KMS-11 (cell line): Measurements from ENCODE around the gene ICAM5.
A peak's percentile ranks its signal among the peaks of the same experiment; 100 is the strongest.

Experiments used
- H2AFZ ChIP-seq: fragments of 200-600 bp; sonication (generic); 2 replicates; pipeline ENCODE4 v1.6.1; 2016; ENCODE audit warnings: antibody characterized with exemption, mixed run types, low read depth
- H3K27ac ChIP-seq: fragments of 200-600 bp; sonication (generic); 2 replicates; pipeline ENCODE4 v1.6.1; 2016; ENCODE audit warnings: mild to moderate bottlenecking, mixed run types
- H3K27me3 ChIP-seq: fragments of 200-600 bp; sonication (generic); 2 replicates; pipeline ENCODE4 v1.6.1; 2017; ENCODE audit warnings: mild to moderate bottlenecking, low read depth, mixed run types, moderate library complexity; ENCODE audit not compliant: insufficient read depth
- H3K36me3 ChIP-seq: fragments of 200-600 bp; sonication (generic); 2 replicates; pipeline ENCODE4 v1.6.1; 2017; ENCODE audit warnings: mild to moderate bottlenecking, mixed run types; ENCODE audit not compliant: insufficient read depth
- H3K4me1 ChIP-seq: fragments of 200-600 bp; sonication (generic); 2 replicates; pipeline ENCODE4 v1.6.1; 2016; ENCODE audit warnings: mild to moderate bottlenecking, low read depth, mixed run types; ENCODE audit not compliant: poor library complexity, severe bottlenecking
- H3K4me2 ChIP-seq: fragments of 200-600 bp; sonication (generic); 2 replicates; pipeline ENCODE4 v1.7.0; 2016; ENCODE audit warnings: mild to moderate bottlenecking, mixed run types
- H3K4me3 ChIP-seq: fragments of 200-600 bp; sonication (generic); IDR thresholded peaks from 2 replicates; pipeline ENCODE4 v1.6.1; 2017; ENCODE audit warnings: low read depth, low read length, mixed read lengths; ENCODE audit not compliant: insufficient read depth
- H3K79me2 ChIP-seq: fragments of 200-600 bp; sonication (generic); 2 replicates; pipeline ENCODE4 v1.6.1; 2016; ENCODE audit warnings: low read depth, mixed run types; ENCODE audit not compliant: insufficient read depth
- H3K9ac ChIP-seq: fragments of 200-600 bp; sonication (generic); 2 replicates; pipeline ENCODE4 v1.6.1; 2016; ENCODE audit warnings: mild to moderate bottlenecking, mixed run types
- H4K20me1 ChIP-seq: fragments of 200-600 bp; sonication (generic); 2 replicates; pipeline ENCODE4 v1.6.1; 2016; ENCODE audit warnings: mild to moderate bottlenecking, mixed run types; ENCODE audit not compliant: insufficient read depth
- TF ChIP-seq, protein P1 (sequence below): fragments of 200-600 bp; sonication (generic); conservative IDR thresholded peaks from 2 replicates; pipeline ENCODE4 v1.6.1; 2017; ENCODE audit warnings: low read depth, mild to moderate bottlenecking, antibody characterized with exemption, low read length, moderate library complexity, mixed read lengths

Gene ICAM5

DNA sequence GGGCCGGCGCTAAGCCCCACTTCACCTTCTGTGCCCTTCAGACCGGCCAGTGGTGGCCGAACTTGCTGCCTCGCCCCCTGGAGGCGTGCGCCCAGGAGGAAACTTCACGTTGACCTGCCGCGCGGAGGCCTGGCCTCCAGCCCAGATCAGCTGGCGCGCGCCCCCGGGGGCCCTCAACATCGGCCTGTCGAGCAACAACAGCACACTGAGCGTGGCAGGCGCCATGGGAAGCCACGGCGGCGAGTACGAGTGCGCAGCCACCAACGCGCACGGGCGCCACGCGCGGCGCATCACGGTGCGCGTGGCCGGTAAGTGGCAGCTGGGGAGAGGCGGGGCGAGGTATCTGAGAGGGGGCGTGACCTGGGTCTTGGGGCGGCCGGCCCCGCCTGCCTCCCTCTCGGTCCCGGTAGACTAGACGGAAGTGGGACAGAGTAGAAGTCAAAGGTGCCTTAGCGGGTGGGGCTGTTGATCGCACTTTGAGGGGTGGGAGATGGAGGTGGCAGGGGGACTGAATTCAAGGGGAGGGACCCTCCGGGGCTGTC lies 5.6 kb downstream of the ICAM5 start:
- H3K9ac ChIP-seq = no peak overlapping the region
- H3K27ac ChIP-seq = no peak overlapping the region
- peak overlapping the region; percentile 93 for H2AFZ ChIP-seq
- no peaks in the 10 kb centered on the region for H4K20me1 ChIP-seq
- H3K4me1 ChIP-seq = peaks cover 26% of the 10 kb centered on the region
- TF ChIP-seq, protein P1, sequence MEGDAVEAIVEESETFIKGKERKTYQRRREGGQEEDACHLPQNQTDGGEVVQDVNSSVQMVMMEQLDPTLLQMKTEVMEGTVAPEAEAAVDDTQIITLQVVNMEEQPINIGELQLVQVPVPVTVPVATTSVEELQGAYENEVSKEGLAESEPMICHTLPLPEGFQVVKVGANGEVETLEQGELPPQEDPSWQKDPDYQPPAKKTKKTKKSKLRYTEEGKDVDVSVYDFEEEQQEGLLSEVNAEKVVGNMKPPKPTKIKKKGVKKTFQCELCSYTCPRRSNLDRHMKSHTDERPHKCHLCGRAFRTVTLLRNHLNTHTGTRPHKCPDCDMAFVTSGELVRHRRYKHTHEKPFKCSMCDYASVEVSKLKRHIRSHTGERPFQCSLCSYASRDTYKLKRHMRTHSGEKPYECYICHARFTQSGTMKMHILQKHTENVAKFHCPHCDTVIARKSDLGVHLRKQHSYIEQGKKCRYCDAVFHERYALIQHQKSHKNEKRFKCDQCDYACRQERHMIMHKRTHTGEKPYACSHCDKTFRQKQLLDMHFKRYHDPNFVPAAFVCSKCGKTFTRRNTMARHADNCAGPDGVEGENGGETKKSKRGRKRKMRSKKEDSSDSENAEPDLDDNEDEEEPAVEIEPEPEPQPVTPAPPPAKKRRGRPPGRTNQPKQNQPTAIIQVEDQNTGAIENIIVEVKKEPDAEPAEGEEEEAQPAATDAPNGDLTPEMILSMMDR = no peak
- H3K36me3 ChIP-seq = no peaks in the 10 kb centered on the region
- peaks cover 18% of the 10 kb centered on the region for H3K27me3 ChIP-seq
- no peak overlapping the region for H3K4me3 ChIP-seq
- peak overlapping the region; percentile 77 for H3K4me2 ChIP-seq
- H3K79me2 ChIP-seq = no peaks in the 10 kb centered on the region

DNA sequence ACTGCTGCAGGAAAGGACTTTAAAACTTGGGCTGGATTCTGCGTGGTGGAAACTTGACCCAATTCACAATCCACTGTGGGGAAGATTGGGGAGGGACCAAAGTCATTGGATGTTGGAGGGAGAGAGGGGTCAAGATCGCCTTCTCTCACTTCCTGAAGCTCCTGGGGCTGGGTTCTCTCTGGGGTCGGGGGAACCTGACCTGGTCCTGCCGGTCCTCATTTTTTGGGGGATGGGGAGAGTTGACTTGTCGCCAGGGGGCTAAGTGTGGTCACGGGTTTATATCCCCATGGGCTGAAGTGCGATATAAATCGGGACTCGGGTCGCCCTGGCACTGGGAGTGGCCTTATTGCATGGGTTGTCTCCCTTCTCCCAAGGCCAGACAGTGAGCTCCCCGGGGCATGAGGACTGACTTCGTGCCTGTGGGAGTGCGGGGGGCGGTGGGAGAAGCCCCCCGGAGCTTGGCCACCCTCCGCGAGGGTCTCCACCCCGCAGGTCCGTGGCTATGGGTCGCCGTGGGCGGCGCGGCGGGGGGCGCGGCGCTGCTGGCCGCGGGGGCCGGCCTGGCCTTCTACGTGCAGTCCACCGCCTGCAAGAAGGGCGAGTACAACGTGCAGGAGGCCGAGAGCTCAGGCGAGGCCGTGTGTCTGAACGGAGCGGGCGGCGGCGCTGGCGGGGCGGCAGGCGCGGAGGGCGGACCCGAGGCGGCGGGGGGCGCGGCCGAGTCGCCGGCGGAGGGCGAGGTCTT lies 6.3 kb downstream of the ICAM5 start:
- TF ChIP-seq, protein P1 = no peak
- Histone ChIP-seq H3K9ac (no peak overlapping the region), H3K4me3 (no peak overlapping the region), H3K27me3 (peaks cover 12% of the 10 kb centered on the region; the same call in 1 of the 2 replicates), H3K4me2 (peak overlapping the region; percentile 77), H3K36me3 (no peaks in the 10 kb centered on the region), H3K79me2 (no peaks in the 10 kb centered on the region), H3K4me1 (peaks cover 19% of the 10 kb centered on the region), H3K27ac (no peak overlapping the region), H2AFZ (peak overlapping the region; percentile 93), H4K20me1 (no peaks in the 10 kb centered on the region)

DNA sequence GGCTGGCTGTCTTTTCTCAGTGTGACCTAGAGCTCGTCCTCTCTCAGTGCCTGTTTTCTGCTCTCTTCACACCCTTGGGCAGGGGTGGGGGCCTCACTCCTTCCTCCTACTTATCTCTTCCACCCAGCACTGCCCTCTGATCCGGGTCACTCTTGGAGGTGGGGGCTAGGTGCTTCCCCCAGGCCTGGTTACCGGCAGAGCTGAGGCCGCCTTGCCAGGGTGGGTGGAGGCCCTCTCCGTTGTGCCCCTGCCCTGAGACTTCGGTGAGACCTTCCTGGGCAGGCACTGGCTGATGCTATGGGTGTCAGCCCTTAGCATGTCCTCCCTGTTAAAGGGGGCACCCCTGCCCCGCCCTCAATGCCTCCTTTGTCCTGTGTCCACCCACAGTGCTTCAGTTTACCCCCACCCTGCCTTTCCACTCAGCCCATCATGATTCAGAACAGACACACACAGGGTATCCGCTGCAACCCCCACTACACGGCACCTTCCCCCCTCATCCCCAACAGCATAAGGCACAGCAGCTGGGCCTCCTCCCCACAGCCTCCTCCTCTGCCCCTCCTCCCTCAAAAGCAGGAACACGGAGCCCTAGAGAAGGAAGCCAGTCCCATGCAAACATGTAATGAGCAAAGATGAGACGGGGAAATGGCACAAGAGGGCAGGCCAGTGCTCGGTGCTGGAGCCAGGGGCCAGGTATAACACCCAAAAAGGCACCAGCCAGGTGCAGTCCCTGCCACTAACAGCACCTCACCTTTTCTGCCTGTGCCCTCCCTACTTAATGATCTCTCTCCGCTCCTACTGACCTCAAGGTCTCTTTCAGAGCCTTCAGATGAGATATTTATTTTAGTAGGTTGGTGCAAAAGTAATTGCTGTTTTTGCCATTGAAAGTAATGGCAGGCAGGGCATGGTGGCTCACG lies 10.1 kb downstream of the ICAM5 start:
- H4K20me1 ChIP-seq = no peaks in the 10 kb centered on the region
- no peaks in the 10 kb centered on the region for H3K79me2 ChIP-seq
- TF ChIP-seq, protein P1 = no peak
- H3K27me3 ChIP-seq = peaks cover 4% of the 10 kb centered on the region; the same call in 1 of the 2 replicates
- H3K27ac ChIP-seq = no peak overlapping the region
- H3K36me3 ChIP-seq = no peaks in the 10 kb centered on the region
- H3K9ac ChIP-seq = no peak overlapping the region
- H2AFZ ChIP-seq = 0 out of 2 replicates have a peak overlapping the region, but pooled peaks have one; percentile 6
- H3K4me1 ChIP-seq = peaks cover 8% of the 10 kb centered on the region
- no peak overlapping the region for H3K4me3 ChIP-seq
- no peak overlapping the region for H3K4me2 ChIP-seq

DNA sequence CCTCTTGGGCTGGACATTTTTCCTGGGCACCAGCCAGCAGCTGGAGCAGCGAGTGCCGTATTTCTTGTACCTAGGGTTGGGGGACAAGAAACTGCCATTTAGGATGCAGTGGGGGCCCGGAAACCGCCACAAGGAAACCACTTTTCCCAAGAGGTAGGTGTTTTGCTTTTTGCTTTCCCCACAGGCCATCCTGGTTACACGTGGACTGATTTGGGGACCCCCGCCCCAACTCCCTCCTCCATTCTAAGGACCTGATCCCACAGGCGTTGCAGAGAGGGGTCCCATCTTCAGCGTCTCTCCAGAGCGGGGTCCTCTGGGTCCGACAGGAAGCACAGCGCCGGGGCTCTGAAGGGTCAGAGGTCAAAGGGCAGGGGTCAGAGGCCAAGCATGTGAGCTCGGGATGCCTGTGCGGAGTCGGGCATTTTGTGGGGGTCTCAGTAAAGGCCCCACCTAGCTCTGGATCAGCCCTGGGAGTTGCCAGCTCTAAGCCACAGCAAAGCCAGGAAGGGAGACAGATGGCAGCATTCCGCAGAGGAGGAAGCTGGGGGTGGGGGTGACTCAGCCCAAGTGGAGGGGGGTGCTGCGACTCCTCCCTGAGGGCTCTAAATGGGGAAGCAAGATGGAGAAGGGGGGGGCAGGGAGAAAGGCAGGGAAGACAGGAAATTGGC lies 15.5 kb downstream of the ICAM5 start:
- Histone ChIP-seq H3K79me2 (no peaks in the 10 kb centered on the region), H2AFZ (no peak overlapping the region), H3K9ac (no peak overlapping the region), H3K27ac (no peak overlapping the region), H3K27me3 (peaks cover 4% of the 10 kb centered on the region; the same call in 1 of the 2 replicates), H4K20me1 (no peaks in the 10 kb centered on the region), H3K4me3 (no peak overlapping the region), H3K4me1 (no peaks in the 10 kb centered on the region), H3K36me3 (no peaks in the 10 kb centered on the region), H3K4me2 (no peak overlapping the region)
- TF ChIP-seq, protein P1 = no peak
